PC-3 (cell line): Measurements from ENCODE around the gene RBM20.

Experiments used
- CTCF ChIP-seq: fragments of 300-600 bp; sonication (generic); conservative IDR thresholded peaks from 2 replicates; pipeline ENCODE4 v1.5.1; 2017; ENCODE audit warnings: antibody characterized with exemption, low read depth, mild to moderate bottlenecking, low read length
- EZH2 ChIP-seq: fragments of 300-600 bp; sonication (generic); IDR thresholded peaks from one replicate; pipeline ENCODE4 v1.6.1; 2017; ENCODE audit warnings: antibody characterized with exemption, mild to moderate bottlenecking, low read length; ENCODE audit not compliant: unreplicated experiment

GRCh38 chr10:110632591-110633215 lies 11.4 kb upstream of the RBM20 start:
- TF ChIP-seq CTCF (no peak), EZH2 (no peak)
